Natural killer cell (primary cell): ENCODE data around the gene HSD17B3. TPM values are rescaled to one million over a fixed set of nuclear protein-coding genes. Genes with fewer than 3 reads are reported as not detected.

Experiments used
- ATAC-seq, 3 donors: fragments of 150-1000 bp in 2 of 3; fragments of 200-7000 bp in 1 of 3; cut with Tn5 transposase; 1 replicate in 1 of 3; 2 replicates in 2 of 3; pipeline ENCODE4 v1.10.0; 2021; ENCODE audit warnings: mild to moderate bottlenecking in 2 of 3, moderate library complexity in 2 of 3
- DNase-seq, 2 donors: peaks; one replicate each; pipeline versions ENCODE4 v3.0.0 to v3.0.0-alpha.2; 2013 to 2021; ENCODE audit warnings: mixed read lengths in 1 of 2
- H3K27ac ChIP-seq: one replicate; pipeline ENCODE4 v1.5.1; 2013; ENCODE audit warnings: mild to moderate bottlenecking, low read length
- H3K27me3 ChIP-seq: one replicate; pipeline ENCODE4 v1.6.1; 2013; ENCODE audit warnings: low read length; ENCODE audit not compliant: control insufficient read depth, insufficient read depth
- H3K36me3 ChIP-seq: one replicate; pipeline ENCODE4 v1.6.1; 2013; ENCODE audit warnings: low read length; ENCODE audit not compliant: control insufficient read depth, insufficient read depth
- H3K4me1 ChIP-seq: one replicate; pipeline ENCODE4 v1.6.1; 2013; ENCODE audit warnings: low read length; ENCODE audit not compliant: control insufficient read depth, insufficient read depth
- H3K4me3 ChIP-seq: one replicate; pipeline ENCODE4 v1.5.1; 2013; ENCODE audit warnings: low read length
- H3K9me3 ChIP-seq: one replicate; pipeline ENCODE4 v1.6.1; 2013; ENCODE audit warnings: low read length; ENCODE audit not compliant: control insufficient read depth, insufficient read depth
- H3K27ac Mint-ChIP-seq, 2 donors: one replicate each; pipeline ENCODE4 v1.8.0; 2022; ENCODE audit warnings: mild to moderate bottlenecking in 2 of 2, mixed read lengths in 2 of 2, moderate library complexity in 1 of 2
- H3K27me3 Mint-ChIP-seq, 2 donors: one replicate each; pipeline ENCODE4 v1.8.0; 2022; ENCODE audit warnings: low read depth in 2 of 2, mixed read lengths in 2 of 2
- H3K36me3 Mint-ChIP-seq: one replicate; pipeline ENCODE4 v1.8.0; 2022; ENCODE audit warnings: mixed read lengths
- H3K4me1 Mint-ChIP-seq, 2 donors: one replicate each; pipeline ENCODE4 v1.8.0; 2022; ENCODE audit warnings: mixed read lengths in 2 of 2
- H3K4me3 Mint-ChIP-seq: one replicate; pipeline ENCODE4 v1.8.0; 2022; ENCODE audit warnings: mild to moderate bottlenecking, moderate library complexity, mixed read lengths
- H3K9me3 Mint-ChIP-seq, 2 donors: one replicate each; pipeline ENCODE4 v1.8.0; 2022; ENCODE audit warnings: mixed read lengths in 2 of 2
- CTCF ChIP-seq: fragments of 200-600 bp; IDR thresholded peaks from one replicate; pipeline ENCODE4 v1.8.0; 2022; ENCODE audit warnings: antibody characterized with exemption
- WGBS: methylation state at CpG from one replicate; pipeline ENCODE4 v1.1.7; 2013; ENCODE audit warnings: missing lambda C conversion rate; ENCODE audit not compliant: insufficient coverage; 5-methylcytosine and 5-hydroxymethylcytosine counted together
- intact Hi-C: fragments of 100-400 bp; cut with micrococcal nuclease; formaldehyde crosslinking; loops from one replicate; pipeline ENCODE4 v1.14.2; 2022
- total RNA-seq, 4 donors: library from RNA; stranded (reverse); fragments of 120-200 nt in 1 of 4; gene quantifications; one replicate each; pipeline versions ENCODE4 v1.2.3 to v1.2.4, GENCODE V29; 2013 to 2022

Gene HSD17B3
- total RNA-seq, 3 donors from 2014 or later (not counting 1 experiment from before 2014, with no cell fraction given), result 0.68 to 0.96 (median 0.80) TPM

- Histone ChIP-seq H3K27ac (no peak overlapping the region), H3K4me3 (no peak overlapping the region), H3K4me1 (peaks cover 5% of the 10 kb centered on the region), H3K27me3 (peaks cover 40% of the 10 kb centered on the region), H3K36me3 (no peaks in the 10 kb centered on the region), H3K9me3 (no peaks in the 10 kb centered on the region)
- WGBS, result 95% methylated on average over 8 of the region's 8 CpGs
- ATAC-seq, result no peak
- Mint-ChIP-seq H3K27me3 (peaks cover 52 to 69% of the 10 kb centered on the region in 2 donors), H3K4me3 (no peak overlapping the region), H3K9me3 (no peaks in the 10 kb centered on the region), H3K36me3 (no peaks in the 10 kb centered on the region), H3K27ac (no peak overlapping the region), H3K4me1 (peaks cover 6 to 12% of the 10 kb centered on the region in 2 donors)
- intact Hi-C loops, result no loop called here
- DNase-seq, result no peak
- TF ChIP-seq CTCF, result no peak
These were observed 55.7 kb downstream of the HSD17B3 start for GRCh38 chr9:96246267-96246671.

- H3K27me3 Mint-ChIP-seq, result peaks cover 56 to 66% of the 10 kb centered on the region in 2 donors
- no peak for ATAC-seq
- peaks cover 13 to 20% of the 10 kb centered on the region in 2 donors for H3K4me1 Mint-ChIP-seq
- no peak for DNase-seq
- Histone ChIP-seq H3K36me3 (no peaks in the 10 kb centered on the region), H3K4me3 (no peak overlapping the region), H3K4me1 (peaks cover 12% of the 10 kb centered on the region), H3K27me3 (peaks cover 43% of the 10 kb centered on the region), H3K27ac (no peak overlapping the region), H3K9me3 (no peaks in the 10 kb centered on the region)
- H3K4me3 Mint-ChIP-seq, result no peak overlapping the region
- H3K36me3 Mint-ChIP-seq, result no peaks in the 10 kb centered on the region
- 75% methylated on average over 5 of the region's 7 CpGs for WGBS
- no peak for TF ChIP-seq CTCF
- intact Hi-C loops, result no loop called here
- H3K27ac Mint-ChIP-seq, result no peak overlapping the region
- H3K9me3 Mint-ChIP-seq, result no peaks in the 10 kb centered on the region
These were observed 56.6 kb downstream of the HSD17B3 start for GRCh38 chr9:96245399-96245798.

- Histone ChIP-seq H3K36me3 (no peaks in the 10 kb centered on the region), H3K9me3 (no peaks in the 10 kb centered on the region), H3K27me3 (peaks cover 53% of the 10 kb centered on the region), H3K4me3 (no peak overlapping the region), H3K4me1 (peaks cover 15% of the 10 kb centered on the region), H3K27ac (no peak overlapping the region)
- no peak for ATAC-seq
- Mint-ChIP-seq H3K9me3 (no peaks in the 10 kb centered on the region), H3K4me3 (no peak overlapping the region), H3K36me3 (no peaks in the 10 kb centered on the region), H3K27ac (no peak overlapping the region), H3K27me3 (peaks cover 61 to 68% of the 10 kb centered on the region in 2 donors), H3K4me1 (peaks cover 23 to 30% of the 10 kb centered on the region in 2 donors)
- no peak for DNase-seq
- intact Hi-C loops, result no loop called here
- WGBS, result 60% methylated on average over 6 of the region's 6 CpGs
- no peak for TF ChIP-seq CTCF
These were observed 58.2 kb downstream of the HSD17B3 start for GRCh38 chr9:96243778-96244177.

- WGBS, result 50% methylated on average over 4 of the region's 4 CpGs
- no peak overlapping the region for H3K27ac Mint-ChIP-seq
- H3K4me1 Mint-ChIP-seq, result peaks cover 23 to 34% of the 10 kb centered on the region in 2 donors
- H3K9me3 Mint-ChIP-seq, result no peaks in the 10 kb centered on the region
- no peak for DNase-seq
- Histone ChIP-seq H3K36me3 (no peaks in the 10 kb centered on the region), H3K27me3 (peaks cover 57% of the 10 kb centered on the region), H3K4me3 (no peak overlapping the region), H3K27ac (no peak overlapping the region), H3K9me3 (no peaks in the 10 kb centered on the region), H3K4me1 (peaks cover 15% of the 10 kb centered on the region)
- peaks cover 60 to 67% of the 10 kb centered on the region in 2 donors for H3K27me3 Mint-ChIP-seq
- H3K36me3 Mint-ChIP-seq, result no peaks in the 10 kb centered on the region
- no peak for ATAC-seq
- no peak overlapping the region for H3K4me3 Mint-ChIP-seq
- TF ChIP-seq CTCF, result no peak
- intact Hi-C loops, result no loop called here
These were observed 59.2 kb downstream of the HSD17B3 start for GRCh38 chr9:96242811-96243210.
